ENCODE data around the gene ALOXE3. TPM values are rescaled to one million over a fixed set of nuclear protein-coding genes. Genes with fewer than 3 reads are reported as not detected.
A peak's percentile ranks its signal among the peaks of the same experiment; 100 is the strongest.

Gene ALOXE3
- 0.26 and 0.31 TPM in 2 replicates for polyA plus RNA-seq (2013)

DNA sequence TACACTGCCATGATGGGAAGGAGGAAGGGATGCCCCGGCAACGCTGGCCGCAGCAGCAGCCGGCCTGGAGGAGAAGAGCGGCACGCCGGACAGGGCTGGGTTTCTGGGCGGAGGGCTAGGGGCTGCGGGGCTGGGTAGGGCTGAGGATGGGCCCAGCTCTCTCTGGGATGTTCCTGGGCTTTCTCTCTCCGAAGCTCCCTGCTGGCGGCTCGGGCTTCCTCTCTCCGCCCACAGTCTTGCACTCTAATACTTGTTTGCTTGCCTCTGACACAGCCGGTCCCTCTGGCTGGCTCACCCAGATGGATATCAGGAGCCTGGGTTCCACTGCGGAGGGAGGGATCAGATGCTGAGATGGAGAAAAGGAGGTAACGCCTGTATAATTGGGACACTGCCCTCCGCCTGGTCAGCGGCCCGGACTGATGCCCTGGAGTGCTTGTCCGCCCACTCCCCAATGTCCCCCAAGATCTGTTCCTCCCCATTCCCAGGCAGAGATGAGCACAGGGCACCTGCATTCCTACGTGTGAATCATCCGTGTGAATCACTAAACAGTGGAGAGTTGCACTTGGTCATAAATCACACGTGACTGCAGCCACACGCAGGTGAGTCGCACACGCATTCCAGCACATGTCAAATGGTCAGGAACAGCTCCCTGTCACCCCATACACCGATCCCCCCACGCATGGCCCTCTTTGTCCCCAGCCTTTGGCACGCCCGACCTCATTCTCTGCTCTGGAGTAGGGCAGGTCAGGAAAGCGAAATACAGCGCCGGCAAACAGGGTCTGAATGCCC is at the start of gene ALOXE3:
Gene ALOXE3, minus strand, starts transcription at position 535 of the 789 bp plus-strand sequence. Its CDS starts 524 bp downstream, at position 11.
- H3K23ac ChIP-seq (ENCODE audit: low read length): no peak within 1 kb of the TSS
- peak within 1 kb of the TSS; percentile 62 for H3K4me3 ChIP-seq (ENCODE audit: low read depth, low read length)
- peak within 1 kb of the TSS; percentile 16 for H3K9ac ChIP-seq (ENCODE audit: low read length)
- H2BK5ac ChIP-seq (ENCODE audit: low read depth, low read length, poor library complexity): no peak within 1 kb of the TSS
- DNase-seq: peak; percentile 87 to 93
- no peak within 1 kb of the TSS for H2AK5ac ChIP-seq (ENCODE audit: low read length)
- H3K4me1 ChIP-seq (ENCODE audit: control insufficient read depth in 1 of 2, insufficient read depth in 2 of 2, low read length in 2 of 2): peaks cover 7 to 22% of the 10 kb centered on the region in 2 experiments
- no CpG with 5 or more reads among the region's 33 CpGs for WGBS (ENCODE audit: extremely low coverage, insufficient coverage, insufficient read length)
- H3K14ac ChIP-seq (ENCODE audit: low read length): no peak within 1 kb of the TSS
- H3K79me2 ChIP-seq (ENCODE audit: control insufficient read depth, insufficient read depth, low read length, poor library complexity): no peaks in the 10 kb centered on the region
- H2BK120ac ChIP-seq (ENCODE audit: insufficient read depth, low read length, poor library complexity): no peak within 1 kb of the TSS
- no peak within 1 kb of the TSS for H4K12ac ChIP-seq (ENCODE audit: low read depth, low read length)
- H2BK12ac ChIP-seq (ENCODE audit: low read length): no peak within 1 kb of the TSS
- no peak within 1 kb of the TSS for H3K4ac ChIP-seq (ENCODE audit: low read depth, low read length)
- H4K8ac ChIP-seq (ENCODE audit: low read depth, low read length): no peak within 1 kb of the TSS
- H4K91ac ChIP-seq (ENCODE audit: low read depth, low read length): no peak within 1 kb of the TSS
- no peaks in the 10 kb centered on the region for H3K79me1 ChIP-seq (ENCODE audit: low read length)
- no peak within 1 kb of the TSS for H3K18ac ChIP-seq (ENCODE audit: low read length)
- H3K27ac ChIP-seq (ENCODE audit: low read depth, low read length): no peak within 1 kb of the TSS
- H3K27me3 ChIP-seq (ENCODE audit: insufficient read depth, low read length): peaks cover 33% of the 10 kb centered on the region
- peak within 1 kb of the TSS; percentile 94 for H3K4me2 ChIP-seq (ENCODE audit: low read length)
- H2AFZ ChIP-seq (ENCODE audit: insufficient read depth, low read length, poor library complexity): peak within 1 kb of the TSS; percentile 13
- no peaks in the 10 kb centered on the region for H3K36me3 ChIP-seq (ENCODE audit: control insufficient read depth in 1 of 2, insufficient read depth in 2 of 2, low read length in 2 of 2)
- peaks cover 3% of the 10 kb centered on the region for H3K9me3 ChIP-seq (ENCODE audit: insufficient read depth, low read depth, low read length)

DNA sequence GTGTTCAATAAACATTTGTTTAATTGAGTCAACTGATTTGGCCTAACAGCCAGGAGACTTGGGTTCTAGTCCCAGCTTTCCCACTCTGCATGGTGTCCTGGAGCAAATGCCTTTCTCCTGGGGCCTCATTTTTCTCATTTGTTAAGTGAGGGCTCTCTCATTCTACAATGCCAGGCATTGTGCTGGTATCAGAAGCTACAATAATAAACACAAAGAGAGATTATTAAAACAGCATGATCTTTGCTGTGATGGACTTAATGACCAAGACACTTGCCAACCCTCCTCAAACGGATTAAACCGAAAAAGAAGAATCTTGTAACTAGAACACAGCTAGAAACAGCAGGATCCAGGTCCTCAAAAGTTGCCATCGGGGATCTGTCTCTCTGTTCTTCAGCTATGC is 49.2 kb upstream of the ALOXE3 start:
- Histone ChIP-seq H2BK120ac (ENCODE audit: insufficient read depth, low read length, poor library complexity) (no peak overlapping the region), H4K8ac (ENCODE audit: low read depth, low read length) (no peak overlapping the region), H3K18ac (ENCODE audit: low read length) (no peak overlapping the region), H2AFZ (ENCODE audit: insufficient read depth, low read length, poor library complexity) (no peak overlapping the region), H3K4ac (ENCODE audit: low read depth, low read length) (no peak overlapping the region), H3K4me1 (ENCODE audit: control insufficient read depth in 1 of 2, insufficient read depth in 2 of 2, low read length in 2 of 2) (peaks cover 13 to 15% of the 10 kb centered on the region in 2 experiments), H3K4me2 (ENCODE audit: low read length) (no peak overlapping the region), H3K79me1 (ENCODE audit: low read length) (peaks cover 10% of the 10 kb centered on the region), H3K36me3 (ENCODE audit: control insufficient read depth in 1 of 2, insufficient read depth in 2 of 2, low read length in 2 of 2) (no peaks in the 10 kb centered on the region), H3K27ac (ENCODE audit: low read depth, low read length) (no peak overlapping the region), H3K23ac (ENCODE audit: low read length) (no peak overlapping the region), H3K27me3 (ENCODE audit: insufficient read depth, low read length) (no peaks in the 10 kb centered on the region), H2AK5ac (ENCODE audit: low read length) (no peak overlapping the region), H4K12ac (ENCODE audit: low read depth, low read length) (no peak overlapping the region), H2BK12ac (ENCODE audit: low read length) (no peak overlapping the region), H2BK5ac (ENCODE audit: low read depth, low read length, poor library complexity) (no peak overlapping the region), H3K9me3 (ENCODE audit: insufficient read depth, low read depth, low read length) (no peaks in the 10 kb centered on the region), H3K9ac (ENCODE audit: low read length) (no peak overlapping the region), H3K79me2 (ENCODE audit: control insufficient read depth, insufficient read depth, low read length, poor library complexity) (peaks cover 6% of the 10 kb centered on the region), H3K14ac (ENCODE audit: low read length) (no peak overlapping the region), H3K4me3 (ENCODE audit: low read depth, low read length) (no peak overlapping the region), H4K91ac (ENCODE audit: low read depth, low read length) (no peak overlapping the region)
- WGBS (ENCODE audit: extremely low coverage, insufficient coverage, insufficient read length): no CpG with 5 or more reads among the region's 3 CpGs
- peak in 1 of 2 donors; percentile 0 for DNase-seq

DNA sequence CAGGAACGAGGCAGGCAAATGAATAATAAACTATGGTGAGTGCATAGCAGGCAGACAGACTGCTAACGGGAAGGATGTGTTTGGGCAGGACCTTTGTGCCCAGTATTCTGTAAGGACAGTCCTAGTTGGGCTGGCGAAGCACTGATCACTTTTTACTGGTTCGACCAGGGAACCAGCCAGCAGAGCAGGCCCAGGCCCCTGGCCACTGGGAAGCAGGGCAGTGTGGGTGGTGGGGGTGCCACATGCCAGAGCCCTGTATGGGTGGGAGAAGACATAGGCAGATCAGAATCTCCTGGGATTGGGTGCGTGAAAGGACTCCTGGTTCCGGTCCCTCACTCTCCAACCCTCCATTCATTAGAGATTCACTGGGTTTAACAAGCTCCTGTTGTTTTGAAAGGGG is 48.4 kb upstream of the ALOXE3 start:
- no peak overlapping the region for H4K8ac ChIP-seq (ENCODE audit: low read depth, low read length)
- no peak overlapping the region for H3K9ac ChIP-seq (ENCODE audit: low read length)
- no peak overlapping the region for H3K4me3 ChIP-seq (ENCODE audit: low read depth, low read length)
- H3K23ac ChIP-seq (ENCODE audit: low read length): no peak overlapping the region
- peaks cover 14% of the 10 kb centered on the region for H3K79me1 ChIP-seq (ENCODE audit: low read length)
- DNase-seq: no peak
- H3K18ac ChIP-seq (ENCODE audit: low read length): no peak overlapping the region
- no peak overlapping the region for H2BK5ac ChIP-seq (ENCODE audit: low read depth, low read length, poor library complexity)
- no peak overlapping the region for H2AK5ac ChIP-seq (ENCODE audit: low read length)
- no peak overlapping the region for H3K14ac ChIP-seq (ENCODE audit: low read length)
- H3K4ac ChIP-seq (ENCODE audit: low read depth, low read length): no peak overlapping the region
- peaks cover 15 to 19% of the 10 kb centered on the region in 2 experiments for H3K4me1 ChIP-seq (ENCODE audit: control insufficient read depth in 1 of 2, insufficient read depth in 2 of 2, low read length in 2 of 2)
- no peak overlapping the region for H2BK120ac ChIP-seq (ENCODE audit: insufficient read depth, low read length, poor library complexity)
- no CpG with 5 or more reads among the region's 6 CpGs for WGBS (ENCODE audit: extremely low coverage, insufficient coverage, insufficient read length)
- H2BK12ac ChIP-seq (ENCODE audit: low read length): no peak overlapping the region
- H4K91ac ChIP-seq (ENCODE audit: low read depth, low read length): no peak overlapping the region
- H3K9me3 ChIP-seq (ENCODE audit: insufficient read depth, low read depth, low read length): peaks cover 3% of the 10 kb centered on the region
- H3K27me3 ChIP-seq (ENCODE audit: insufficient read depth, low read length): no peaks in the 10 kb centered on the region
- no peak overlapping the region for H2AFZ ChIP-seq (ENCODE audit: insufficient read depth, low read length, poor library complexity)
- H3K79me2 ChIP-seq (ENCODE audit: control insufficient read depth, insufficient read depth, low read length, poor library complexity): peaks cover 14% of the 10 kb centered on the region
- no peak overlapping the region for H3K4me2 ChIP-seq (ENCODE audit: low read length)
- H3K27ac ChIP-seq (ENCODE audit: low read depth, low read length): no peak overlapping the region
- peaks cover 1 to 2% of the 10 kb centered on the region in 2 experiments for H3K36me3 ChIP-seq (ENCODE audit: control insufficient read depth in 1 of 2, insufficient read depth in 2 of 2, low read length in 2 of 2)
- H4K12ac ChIP-seq (ENCODE audit: low read depth, low read length): no peak overlapping the region

DNA sequence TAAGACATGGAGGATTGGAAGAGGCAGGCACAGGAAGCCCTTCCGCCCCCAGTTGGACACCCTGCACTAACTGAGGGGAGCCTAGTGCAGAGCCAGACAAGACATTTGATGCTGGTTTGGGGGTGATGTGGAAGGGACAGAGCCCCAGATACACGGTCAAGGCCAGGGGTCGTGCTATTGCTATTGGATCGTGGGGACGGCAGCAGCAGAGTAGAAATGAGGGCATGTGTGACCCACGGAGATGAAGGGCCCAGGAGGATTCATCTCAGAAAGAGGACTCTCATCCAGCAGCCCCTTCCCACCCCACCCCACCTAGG is 46.5 kb upstream of the ALOXE3 start:
- Histone ChIP-seq H3K14ac (ENCODE audit: low read length) (no peak overlapping the region), H2AFZ (ENCODE audit: insufficient read depth, low read length, poor library complexity) (no peak overlapping the region), H3K4ac (ENCODE audit: low read depth, low read length) (no peak overlapping the region), H4K12ac (ENCODE audit: low read depth, low read length) (no peak overlapping the region), H3K79me1 (ENCODE audit: low read length) (peaks cover 14% of the 10 kb centered on the region), H4K91ac (ENCODE audit: low read depth, low read length) (no peak overlapping the region), H3K18ac (ENCODE audit: low read length) (no peak overlapping the region), H2BK5ac (ENCODE audit: low read depth, low read length, poor library complexity) (no peak overlapping the region), H3K4me3 (ENCODE audit: low read depth, low read length) (no peak overlapping the region), H4K8ac (ENCODE audit: low read depth, low read length) (no peak overlapping the region), H2BK12ac (ENCODE audit: low read length) (no peak overlapping the region), H3K4me2 (ENCODE audit: low read length) (no peak overlapping the region), H3K27me3 (ENCODE audit: insufficient read depth, low read length) (no peaks in the 10 kb centered on the region), H3K23ac (ENCODE audit: low read length) (no peak overlapping the region), H2AK5ac (ENCODE audit: low read length) (no peak overlapping the region), H3K4me1 (ENCODE audit: control insufficient read depth in 1 of 2, insufficient read depth in 2 of 2, low read length in 2 of 2) (peaks cover 18 to 22% of the 10 kb centered on the region in 2 experiments), H3K36me3 (ENCODE audit: control insufficient read depth in 1 of 2, insufficient read depth in 2 of 2, low read length in 2 of 2) (peaks cover 10 to 16% of the 10 kb centered on the region in 2 experiments), H3K79me2 (ENCODE audit: control insufficient read depth, insufficient read depth, low read length, poor library complexity) (peaks cover 14% of the 10 kb centered on the region), H3K9me3 (ENCODE audit: insufficient read depth, low read depth, low read length) (peaks cover 5% of the 10 kb centered on the region), H3K9ac (ENCODE audit: low read length) (no peak overlapping the region), H3K27ac (ENCODE audit: low read depth, low read length) (no peak overlapping the region), H2BK120ac (ENCODE audit: insufficient read depth, low read length, poor library complexity) (no peak overlapping the region)
- no CpG with 5 or more reads among the region's 6 CpGs for WGBS (ENCODE audit: extremely low coverage, insufficient coverage, insufficient read length)
- DNase-seq: no peak

Data from trophoblast cell (in vitro differentiated cells and primary cell).